Activated T-helper 1 cell treated with Interleukin-2 at 50 U/mL for 16 hours (primary cell): Measurements from ENCODE around the gene FCGBP.
"Not testable (repeated sequence)": the region's sequence is repeated elsewhere in the genome, so short reads cannot be mapped to it uniquely, and the experiment has no call there.

ENCODE experiments used
- DNase-seq: peaks from one replicate; pipeline ENCODE4 v3.0.0-alpha.2; 2020; ENCODE audit warnings: low read depth

The FCGBP gene

DNA sequence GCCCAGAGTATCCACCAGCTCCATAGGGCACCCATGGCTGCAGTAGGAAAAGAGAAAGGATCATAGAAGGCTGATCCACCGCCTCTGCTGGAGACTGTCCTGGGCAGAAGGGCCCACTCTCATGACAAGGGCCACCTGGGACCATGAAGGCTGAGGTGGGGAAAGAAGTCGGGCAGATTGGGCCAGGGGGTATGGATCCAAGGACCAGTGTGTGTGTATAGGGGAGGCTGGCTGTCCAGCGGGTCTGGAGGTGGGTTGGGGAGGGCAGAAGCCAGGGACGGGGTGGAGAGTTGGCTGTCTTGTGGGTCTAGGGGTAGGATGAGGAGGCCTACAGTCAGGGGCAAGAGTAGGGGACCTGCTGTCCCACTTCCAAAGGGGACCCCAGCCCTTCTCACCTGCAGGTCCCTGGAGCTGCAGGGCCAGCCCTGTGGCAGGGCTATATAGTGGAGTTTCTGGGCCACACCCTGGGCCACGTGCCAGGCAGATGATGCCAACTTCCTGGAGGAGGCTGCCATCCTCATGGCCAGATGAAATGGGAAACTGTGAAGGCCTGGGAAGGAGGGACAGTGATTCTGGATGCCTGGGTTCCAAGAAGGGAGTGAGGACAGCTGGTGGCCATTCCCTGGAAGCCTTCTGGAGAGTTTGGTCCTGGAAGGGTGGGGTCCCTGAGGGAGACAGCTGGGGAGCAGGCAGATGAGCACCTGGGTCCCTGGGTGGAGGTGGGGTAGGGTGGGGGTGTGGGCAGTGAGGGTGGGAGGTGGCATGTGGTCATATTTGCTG lies at the start of gene FCGBP:
Gene FCGBP, minus strand, starts transcription at position 51 of the 780 bp plus-strand sequence.
- no peak for DNase-seq

DNA sequence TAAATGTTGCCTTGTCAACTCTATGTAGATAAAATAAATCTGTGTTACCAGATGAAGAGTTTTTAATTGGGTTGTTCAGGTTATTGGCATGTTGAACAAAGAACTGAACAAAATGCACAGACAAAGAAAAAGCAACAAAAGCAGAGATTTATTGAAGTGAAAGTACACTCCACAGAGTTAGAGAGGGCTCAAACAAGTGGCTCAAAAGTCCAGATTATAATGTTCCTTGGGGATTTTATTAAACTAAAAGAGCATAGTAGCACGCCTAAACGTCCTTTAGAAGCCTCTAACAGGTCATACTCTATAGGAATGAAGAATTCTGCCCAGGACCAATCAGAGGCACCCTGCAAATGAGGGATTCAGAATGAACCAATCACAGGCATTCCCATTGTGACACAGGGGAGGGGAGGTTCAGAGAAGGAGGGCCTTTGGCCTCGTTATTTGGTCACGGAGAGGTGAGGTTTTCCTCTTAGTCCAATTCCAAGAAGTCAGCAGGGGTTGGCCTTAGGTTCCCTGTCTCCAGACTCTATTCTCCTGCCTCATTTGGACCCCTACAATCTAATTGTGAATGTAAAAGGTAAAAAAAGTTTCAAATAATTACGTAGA lies 49.4 kb upstream of the FCGBP start:
- DNase-seq: no peak

DNA sequence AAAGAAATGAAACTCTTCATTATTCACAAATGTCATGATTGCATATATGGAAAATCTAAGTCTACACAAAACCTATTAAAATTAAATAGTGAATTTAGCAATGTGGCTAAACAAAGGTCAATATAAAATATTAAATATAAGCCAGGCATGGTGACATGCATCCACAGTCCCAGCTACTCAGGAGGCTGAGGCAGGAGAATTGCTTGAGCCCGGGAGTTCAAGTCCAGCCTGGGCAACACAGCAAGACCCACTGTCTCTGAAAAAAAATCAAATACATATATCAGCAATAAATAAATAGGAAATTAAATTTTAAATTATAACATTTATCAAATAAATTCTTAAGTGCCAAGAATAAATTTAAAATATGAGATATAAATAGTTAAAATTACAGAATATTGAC lies 48.4 kb upstream of the FCGBP start:
- no peak for DNase-seq

- DNase-seq: no peak
Measured at GRCh38 chr19:39974377-39975155, 40.1 kb upstream of the FCGBP start.

DNA sequence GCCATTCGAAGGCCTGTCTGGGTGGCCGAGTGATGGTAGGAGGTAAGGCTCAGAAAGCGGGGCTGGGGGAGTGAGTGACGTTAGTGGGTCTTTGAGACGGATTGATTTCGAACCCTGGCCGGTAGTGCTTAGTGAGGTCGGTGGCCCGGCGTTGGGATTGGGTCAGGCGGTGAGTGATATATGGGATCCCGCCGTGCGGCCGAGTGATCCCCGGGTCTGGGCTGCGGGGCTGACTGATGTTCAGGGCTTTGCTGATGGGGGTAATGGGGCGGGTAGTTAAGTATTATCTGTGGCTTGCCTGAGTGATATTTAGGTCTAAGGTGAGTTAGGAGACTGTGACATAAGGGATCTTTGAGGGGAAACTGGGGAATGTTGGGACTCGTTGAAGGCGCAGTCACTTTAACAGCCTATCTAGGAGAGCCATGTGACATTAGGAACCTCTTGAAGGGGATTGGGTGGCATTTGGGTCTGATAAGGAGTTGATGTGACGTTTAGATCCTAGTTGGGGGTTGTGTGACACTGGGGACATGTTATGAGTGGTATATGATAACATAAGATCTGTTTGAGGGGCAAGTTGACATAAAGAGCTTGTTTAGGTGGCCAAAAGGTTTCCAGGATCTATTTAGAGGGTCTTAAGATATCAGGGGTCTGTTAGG lies 37.1 kb upstream of the FCGBP start:
- DNase-seq: no peak

GRCh38 chr19:39970675-39971379 lies 36.4 kb upstream of the FCGBP start, which contains the start of gene PSMC4:
PSMC4 (plus strand) TSS chr19:39971165; CDS start chr19:39971203, 38 bp downstream.
- DNase-seq: peak; percentile 98

- DNase-seq: no peak
Measured at GRCh38 chr19:39970425-39970674, 35.9 kb upstream of the FCGBP start.

- no peak for DNase-seq
Measured at GRCh38 chr19:39969681-39970424, 35.4 kb upstream of the FCGBP start.

DNA sequence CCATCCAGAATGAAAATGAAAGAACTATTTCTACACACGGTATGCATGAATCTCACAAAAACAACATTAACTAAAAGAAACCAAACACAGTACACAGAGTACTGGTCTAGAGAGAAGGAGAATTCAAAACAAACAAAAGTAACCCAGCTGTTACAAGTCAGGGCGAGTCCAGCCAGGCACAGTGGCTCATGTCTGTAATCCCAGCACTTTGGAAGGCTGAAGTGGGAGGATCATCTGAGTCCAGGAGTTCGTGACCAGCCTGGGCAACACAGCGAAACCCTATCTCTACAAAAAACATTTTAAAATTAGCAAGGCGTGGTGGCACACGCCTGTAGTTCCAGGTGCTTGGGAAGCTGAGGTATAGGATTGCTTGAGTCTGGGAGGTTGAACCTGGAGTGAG lies 34.8 kb upstream of the FCGBP start:
- no peak for DNase-seq

GRCh38 chr19:39968789-39969188 lies 34.4 kb upstream of the FCGBP start:
- no peak for DNase-seq

- DNase-seq: no peak
Measured at GRCh38 chr19:39967561-39967960, 33.1 kb upstream of the FCGBP start.

- no peak for DNase-seq
Measured at GRCh38 chr19:39966617-39967016, 32.2 kb upstream of the FCGBP start.

GRCh38 chr19:39963898-39964297 lies 29.5 kb upstream of the FCGBP start:
- DNase-seq: no peak

- DNase-seq: not testable (repeated sequence)
Measured at GRCh38 chr19:39959407-39959806, 25.0 kb upstream of the FCGBP start.

- DNase-seq: not testable (repeated sequence)
Measured at GRCh38 chr19:39958942-39959341, 24.5 kb upstream of the FCGBP start.

- DNase-seq: not testable (repeated sequence)
Measured at GRCh38 chr19:39957886-39958285, 23.5 kb upstream of the FCGBP start.

DNA sequence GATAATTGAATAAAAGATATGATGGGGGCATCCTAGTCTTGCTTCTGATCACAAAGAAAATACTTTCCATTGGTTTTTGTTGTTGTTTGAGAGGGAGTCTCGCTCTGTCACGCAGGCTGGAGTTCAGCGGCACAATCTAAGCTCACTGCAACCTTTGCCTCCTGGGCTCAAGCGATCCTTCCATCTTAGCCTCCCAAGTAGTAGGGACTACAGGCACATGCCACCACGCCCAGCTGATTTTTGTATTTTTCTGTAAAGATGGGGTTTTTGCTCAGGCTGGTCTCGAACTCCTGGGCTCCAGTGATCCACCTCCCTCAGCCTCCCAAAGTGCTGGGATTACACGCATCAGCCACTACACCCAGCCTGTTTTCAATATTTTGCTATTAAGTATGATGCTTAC lies 19.5 kb upstream of the FCGBP start:
- no peak for DNase-seq

DNA sequence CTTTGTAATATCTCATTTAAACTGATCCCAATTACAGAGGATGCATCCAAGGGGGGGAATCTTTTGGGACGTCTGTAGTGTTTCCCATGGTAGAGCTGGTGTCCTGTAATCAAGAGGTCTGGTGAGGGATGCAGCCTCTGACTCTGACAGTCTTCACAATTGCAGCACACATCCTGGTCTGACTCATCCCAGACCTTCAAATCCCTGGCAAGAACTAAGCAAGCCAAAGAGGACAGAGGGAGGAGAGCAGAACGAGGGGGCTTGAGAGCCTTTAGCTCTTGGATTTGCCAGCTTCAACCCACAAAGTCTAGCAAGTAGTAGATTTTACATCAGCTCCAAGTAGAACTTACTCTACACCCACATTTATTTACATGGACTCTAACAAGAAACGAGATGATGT lies 17.3 kb upstream of the FCGBP start:
- DNase-seq: no peak

- DNase-seq: no peak
Measured at GRCh38 chr19:39951065-39951650, 16.7 kb upstream of the FCGBP start.

- no peak for DNase-seq
Measured at GRCh38 chr19:39949026-39949747, 14.8 kb upstream of the FCGBP start.
